Fibroblast of pulmonary artery (primary cell): ENCODE data around the gene DEPDC1B.
"Not testable (repeated sequence)": the region's sequence is repeated elsewhere in the genome, so short reads cannot be mapped to it uniquely, and the experiment has no call there.

ENCODE experiments used
- DNase-seq: peaks from one replicate; pipeline ENCODE4 v3.0.0-alpha.2; 2010; ENCODE audit warnings: low read depth
- H3K4me3 ChIP-seq: replicated peaks from 2 replicates; pipeline ENCODE4 v1.5.1; 2011; ENCODE audit warnings: low read depth, mild to moderate bottlenecking, control low read depth, low read length, moderate library complexity
- TF ChIP-seq, protein P1 (sequence below): IDR thresholded peaks from 2 replicates; pipeline ENCODE4 v1.5.1; 2011; ENCODE audit warnings: mild to moderate bottlenecking, control low read depth, low read length, inconsistent platforms; ENCODE audit errors: missing control alignments

The DEPDC1B gene

GRCh38 chr5:60632153-60632552, 67.8 kb downstream of the DEPDC1B start:
- no peak overlapping the region for H3K4me3 ChIP-seq
- no peak for DNase-seq
- TF ChIP-seq, protein P1, sequence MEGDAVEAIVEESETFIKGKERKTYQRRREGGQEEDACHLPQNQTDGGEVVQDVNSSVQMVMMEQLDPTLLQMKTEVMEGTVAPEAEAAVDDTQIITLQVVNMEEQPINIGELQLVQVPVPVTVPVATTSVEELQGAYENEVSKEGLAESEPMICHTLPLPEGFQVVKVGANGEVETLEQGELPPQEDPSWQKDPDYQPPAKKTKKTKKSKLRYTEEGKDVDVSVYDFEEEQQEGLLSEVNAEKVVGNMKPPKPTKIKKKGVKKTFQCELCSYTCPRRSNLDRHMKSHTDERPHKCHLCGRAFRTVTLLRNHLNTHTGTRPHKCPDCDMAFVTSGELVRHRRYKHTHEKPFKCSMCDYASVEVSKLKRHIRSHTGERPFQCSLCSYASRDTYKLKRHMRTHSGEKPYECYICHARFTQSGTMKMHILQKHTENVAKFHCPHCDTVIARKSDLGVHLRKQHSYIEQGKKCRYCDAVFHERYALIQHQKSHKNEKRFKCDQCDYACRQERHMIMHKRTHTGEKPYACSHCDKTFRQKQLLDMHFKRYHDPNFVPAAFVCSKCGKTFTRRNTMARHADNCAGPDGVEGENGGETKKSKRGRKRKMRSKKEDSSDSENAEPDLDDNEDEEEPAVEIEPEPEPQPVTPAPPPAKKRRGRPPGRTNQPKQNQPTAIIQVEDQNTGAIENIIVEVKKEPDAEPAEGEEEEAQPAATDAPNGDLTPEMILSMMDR: no peak

DNA sequence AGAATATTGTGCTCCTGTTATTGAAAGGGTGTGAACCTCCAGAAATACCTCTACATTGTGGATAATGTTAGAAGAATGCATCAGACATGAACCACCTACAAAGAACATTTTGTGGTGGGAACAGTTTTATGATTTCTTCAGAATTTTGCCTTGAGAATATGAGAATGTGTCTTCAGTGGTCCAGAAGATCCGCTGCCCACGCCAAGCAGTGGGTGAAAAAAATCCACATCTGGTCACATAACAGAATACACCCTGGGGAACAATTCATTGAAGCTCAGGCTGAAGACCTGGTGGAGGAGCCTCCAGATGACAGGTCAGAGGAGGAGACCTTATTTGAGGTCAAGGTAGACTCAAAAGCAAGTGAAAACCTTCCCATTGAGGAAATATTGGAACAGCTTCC, 69.1 kb downstream of the DEPDC1B start:
- no peak for DNase-seq
- TF ChIP-seq, protein P1: no peak
- no peak overlapping the region for H3K4me3 ChIP-seq

DNA sequence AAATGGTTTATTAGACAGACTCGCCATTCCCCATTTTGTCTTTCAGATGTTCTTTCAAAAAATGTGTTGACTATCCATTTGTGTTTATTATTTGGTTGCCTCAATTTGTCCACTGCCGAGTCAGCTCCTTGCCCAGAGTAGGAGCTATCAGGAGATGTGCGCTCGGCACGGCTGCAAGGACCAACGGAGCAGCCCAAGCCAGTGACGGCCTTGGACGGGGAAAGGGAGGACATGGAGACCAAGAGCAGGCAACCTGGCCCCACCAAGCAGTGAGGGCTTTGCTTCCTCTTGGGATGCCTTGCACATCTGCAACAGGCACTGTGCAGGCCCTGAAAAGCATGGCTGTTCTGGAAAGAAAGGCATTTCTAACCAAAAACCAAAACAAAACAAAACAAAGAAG, 69.8 kb downstream of the DEPDC1B start:
- no peak overlapping the region for H3K4me3 ChIP-seq
- TF ChIP-seq, protein P1: no peak
- no peak for DNase-seq

GRCh38 chr5:60624875-60625274, 75.1 kb downstream of the DEPDC1B start:
- not testable (repeated sequence) for H3K4me3 ChIP-seq, DNase-seq

GRCh38 chr5:60620752-60621151, 79.2 kb downstream of the DEPDC1B start:
- H3K4me3 ChIP-seq, DNase-seq: not testable (repeated sequence)

GRCh38 chr5:60613826-60614225, 86.1 kb downstream of the DEPDC1B start:
- DNase-seq: no peak
- H3K4me3 ChIP-seq: no peak overlapping the region
- TF ChIP-seq, protein P1: no peak

GRCh38 chr5:60611099-60611740, 88.7 kb downstream of the DEPDC1B start:
- TF ChIP-seq, protein P1: no peak
- DNase-seq: no peak
- H3K4me3 ChIP-seq: no peak overlapping the region

GRCh38 chr5:60604771-60605170, 95.2 kb downstream of the DEPDC1B start:
- peak; percentile 18 for DNase-seq
- TF ChIP-seq, protein P1: no peak
- no peak overlapping the region for H3K4me3 ChIP-seq
